ENCODE measurements around the gene SLC7A10. TPM values are rescaled to one million over a fixed set of nuclear protein-coding genes. Genes with fewer than 3 reads are reported as not detected.

The SLC7A10 gene
- total RNA-seq, 2 donors from 2014 or later: not detected

DNA sequence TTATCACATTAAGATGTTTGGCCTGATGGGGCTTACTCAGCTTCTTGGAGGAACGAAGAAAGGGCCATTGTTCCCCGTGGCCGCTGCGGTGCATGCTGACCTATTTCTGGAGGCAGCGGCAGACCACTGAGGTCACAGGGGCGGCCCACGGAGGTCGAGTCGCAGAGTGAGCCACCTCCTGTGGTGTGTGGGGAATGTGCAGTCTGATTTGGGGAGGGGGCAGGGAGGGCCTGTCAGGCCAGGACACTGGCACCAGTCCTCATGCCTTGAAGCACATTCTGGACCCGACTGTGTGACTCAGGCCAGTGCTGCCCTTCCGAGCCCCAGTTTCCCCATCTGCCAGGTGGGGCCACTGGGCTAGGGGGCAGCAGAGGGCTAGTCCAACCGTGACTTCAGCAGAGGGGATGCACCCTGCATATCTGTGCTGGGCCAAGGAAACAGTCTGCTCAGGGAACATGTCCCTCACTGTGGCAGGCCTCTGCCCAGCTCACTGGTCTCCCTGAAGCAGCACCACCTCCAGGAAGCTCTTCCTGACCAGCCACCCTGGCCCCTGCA is 6.3 kb downstream of the SLC7A10 start:
- TF ChIP-seq, protein P1, sequence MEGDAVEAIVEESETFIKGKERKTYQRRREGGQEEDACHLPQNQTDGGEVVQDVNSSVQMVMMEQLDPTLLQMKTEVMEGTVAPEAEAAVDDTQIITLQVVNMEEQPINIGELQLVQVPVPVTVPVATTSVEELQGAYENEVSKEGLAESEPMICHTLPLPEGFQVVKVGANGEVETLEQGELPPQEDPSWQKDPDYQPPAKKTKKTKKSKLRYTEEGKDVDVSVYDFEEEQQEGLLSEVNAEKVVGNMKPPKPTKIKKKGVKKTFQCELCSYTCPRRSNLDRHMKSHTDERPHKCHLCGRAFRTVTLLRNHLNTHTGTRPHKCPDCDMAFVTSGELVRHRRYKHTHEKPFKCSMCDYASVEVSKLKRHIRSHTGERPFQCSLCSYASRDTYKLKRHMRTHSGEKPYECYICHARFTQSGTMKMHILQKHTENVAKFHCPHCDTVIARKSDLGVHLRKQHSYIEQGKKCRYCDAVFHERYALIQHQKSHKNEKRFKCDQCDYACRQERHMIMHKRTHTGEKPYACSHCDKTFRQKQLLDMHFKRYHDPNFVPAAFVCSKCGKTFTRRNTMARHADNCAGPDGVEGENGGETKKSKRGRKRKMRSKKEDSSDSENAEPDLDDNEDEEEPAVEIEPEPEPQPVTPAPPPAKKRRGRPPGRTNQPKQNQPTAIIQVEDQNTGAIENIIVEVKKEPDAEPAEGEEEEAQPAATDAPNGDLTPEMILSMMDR (IDR thresholded peaks at IDR 0.05): no peak
- Histone ChIP-seq H3K36me3 (no peaks in the 10 kb centered on the region), H3K4me1 (no peaks in the 10 kb centered on the region), H3K9ac (ENCODE audit: low read depth in 2 of 2, low read length in 2 of 2) (no peak overlapping the region), H3K27ac (no peak overlapping the region), H3K27me3 (peaks cover 4% of the 10 kb centered on the region), H3K9me3 (no peaks in the 10 kb centered on the region), H3K4me3 (no peak overlapping the region)
- intact Hi-C loops (cut with DNase I): no loop called here
- no peak for DNase-seq

DNA sequence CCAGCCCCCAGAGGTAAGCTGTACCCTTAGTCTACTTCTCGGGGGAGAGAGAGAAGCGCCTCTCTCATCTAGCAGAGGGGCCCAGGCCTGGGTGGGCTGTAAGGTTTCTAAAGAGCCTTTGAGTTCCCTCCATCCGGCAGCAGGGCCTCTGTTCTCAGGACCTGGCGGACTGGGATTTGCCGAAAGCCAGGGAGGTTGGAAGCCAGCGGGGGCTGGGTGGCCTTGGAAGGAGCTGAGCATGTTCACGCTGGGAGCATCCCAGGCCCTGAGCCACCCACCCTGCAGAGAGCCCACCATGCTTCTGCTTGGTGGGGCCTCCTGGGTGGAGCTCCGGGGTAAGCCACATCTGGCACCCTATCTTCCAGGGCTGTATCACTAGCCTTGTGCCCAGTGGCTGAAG is 7.8 kb downstream of the SLC7A10 start:
- H3K9ac ChIP-seq (ENCODE audit: low read depth in 2 of 2, low read length in 2 of 2): no peak overlapping the region
- no peak overlapping the region for H3K27ac ChIP-seq
- H3K4me3 ChIP-seq: no peak overlapping the region
- no peaks in the 10 kb centered on the region for H3K9me3 ChIP-seq
- no peaks in the 10 kb centered on the region for H3K36me3 ChIP-seq
- H3K27me3 ChIP-seq: no peaks in the 10 kb centered on the region
- H3K4me1 ChIP-seq: no peaks in the 10 kb centered on the region
- intact Hi-C loops (cut with DNase I): no loop called here
- TF ChIP-seq, protein P1 (IDR thresholded peaks at IDR 0.05): no peak
- DNase-seq: no peak

DNA sequence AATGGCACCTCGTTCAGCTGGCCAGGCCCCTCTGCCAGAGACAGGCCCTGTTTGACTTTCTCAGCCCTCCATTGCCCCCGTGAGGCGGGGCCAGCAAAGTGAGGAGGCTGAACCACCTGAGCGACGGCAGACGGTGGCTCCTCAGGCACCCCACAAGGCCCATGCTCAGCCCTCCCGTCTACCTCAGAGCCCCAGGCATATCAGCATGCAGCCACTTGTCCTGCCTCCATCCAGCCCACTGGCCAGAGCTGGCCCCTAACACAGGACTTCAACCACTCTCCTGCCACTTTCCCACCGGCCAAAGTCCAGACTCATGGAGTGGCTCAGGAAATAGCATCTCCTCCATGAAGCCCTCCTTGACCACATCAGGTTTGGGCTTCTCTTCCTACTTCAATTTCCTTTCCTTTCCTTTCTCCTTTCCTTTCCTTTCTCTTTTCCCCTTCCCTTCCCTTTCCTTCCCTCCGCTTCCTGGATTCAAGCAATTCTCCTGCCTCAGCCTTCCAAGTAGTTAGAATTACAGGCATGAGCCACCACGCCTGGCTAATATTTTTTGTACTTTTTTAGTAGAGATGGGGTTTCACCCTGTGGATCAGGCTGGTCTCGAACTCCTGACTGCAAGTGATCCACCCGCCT is 9.3 kb downstream of the SLC7A10 start:
- H3K4me3 ChIP-seq: no peak overlapping the region
- intact Hi-C loops (cut with DNase I): no loop called here
- H3K9me3 ChIP-seq: no peaks in the 10 kb centered on the region
- TF ChIP-seq, protein P1 (IDR thresholded peaks at IDR 0.05): no peak
- no peaks in the 10 kb centered on the region for H3K27me3 ChIP-seq
- no peak for DNase-seq
- no peak overlapping the region for H3K27ac ChIP-seq
- H3K4me1 ChIP-seq: no peaks in the 10 kb centered on the region
- H3K36me3 ChIP-seq: no peaks in the 10 kb centered on the region
- no peak overlapping the region for H3K9ac ChIP-seq (ENCODE audit: low read depth in 2 of 2, low read length in 2 of 2)

DNA sequence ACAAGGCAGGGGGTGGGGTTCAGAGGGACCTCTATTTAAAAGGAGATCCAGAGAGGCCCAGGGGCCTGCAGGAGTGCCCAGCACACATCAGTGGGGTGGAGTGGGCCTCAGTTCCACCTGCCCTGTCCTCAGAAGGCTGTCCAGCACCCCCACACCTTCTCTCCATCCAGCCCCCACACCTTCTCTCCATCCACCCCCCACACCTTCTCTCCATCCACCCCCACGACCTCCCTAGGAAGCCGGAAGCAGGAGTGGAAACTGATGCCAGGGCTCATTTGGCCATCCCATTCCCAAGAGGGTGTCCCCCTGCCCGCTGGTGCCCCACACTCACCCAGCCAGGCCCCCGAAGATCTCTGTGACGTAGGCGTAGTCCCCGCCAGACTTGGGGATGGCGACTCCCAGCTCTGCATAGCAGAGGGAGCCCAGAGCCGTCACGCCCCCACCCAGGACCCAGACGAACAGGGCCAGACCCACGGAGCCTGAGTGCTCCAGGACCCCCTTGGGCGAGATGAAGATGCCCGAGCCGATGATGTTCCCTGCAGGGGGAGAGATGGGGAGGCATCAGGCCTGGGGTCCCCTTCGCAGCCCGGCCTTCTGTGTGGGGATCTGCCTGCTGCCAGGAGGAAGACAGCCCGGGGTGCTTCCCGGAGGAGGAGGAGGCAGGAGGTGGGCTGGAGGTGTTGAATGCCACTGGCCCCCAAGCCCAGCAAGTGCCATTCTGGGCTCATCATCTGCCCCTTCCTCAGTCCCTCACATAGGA is 10.0 kb downstream of the SLC7A10 start:
- no peaks in the 10 kb centered on the region for H3K4me1 ChIP-seq
- no peak overlapping the region for H3K27ac ChIP-seq
- H3K9me3 ChIP-seq: no peaks in the 10 kb centered on the region
- H3K9ac ChIP-seq (ENCODE audit: low read depth in 2 of 2, low read length in 2 of 2): no peak overlapping the region
- intact Hi-C loops (cut with DNase I): no loop called here
- no peak overlapping the region for H3K4me3 ChIP-seq
- H3K36me3 ChIP-seq: no peaks in the 10 kb centered on the region
- TF ChIP-seq, protein P1 (IDR thresholded peaks at IDR 0.05): no peak
- DNase-seq: no peak
- H3K27me3 ChIP-seq: no peaks in the 10 kb centered on the region

DNA sequence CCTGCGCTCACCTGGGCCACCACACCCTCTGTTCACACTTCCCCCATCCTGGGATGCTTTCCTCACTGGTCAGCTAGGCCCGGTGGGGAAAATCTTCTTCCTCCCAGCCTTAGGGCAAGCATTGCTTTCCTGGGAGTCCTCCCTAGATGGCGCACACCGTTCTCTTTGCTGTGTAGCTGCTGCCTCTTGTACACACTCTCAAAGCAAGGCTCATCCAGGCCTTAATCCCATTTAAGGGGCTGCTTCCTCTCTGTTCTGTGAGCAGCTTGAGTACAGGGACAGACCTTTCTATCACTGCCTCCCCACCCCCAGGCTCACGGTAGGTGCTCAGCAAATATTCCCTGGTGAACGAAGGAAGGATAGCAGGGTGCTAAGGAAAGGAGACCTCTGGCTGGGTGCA is 11.1 kb downstream of the SLC7A10 start:
- no peaks in the 10 kb centered on the region for H3K9me3 ChIP-seq
- no peak for DNase-seq
- H3K4me1 ChIP-seq: no peaks in the 10 kb centered on the region
- H3K9ac ChIP-seq (ENCODE audit: low read depth in 2 of 2, low read length in 2 of 2): no peak overlapping the region
- H3K27ac ChIP-seq: no peak overlapping the region
- H3K36me3 ChIP-seq: no peaks in the 10 kb centered on the region
- TF ChIP-seq, protein P1 (IDR thresholded peaks at IDR 0.05): no peak
- H3K4me3 ChIP-seq: no peak overlapping the region
- no peaks in the 10 kb centered on the region for H3K27me3 ChIP-seq
- intact Hi-C loops (cut with DNase I): no loop called here
